ENCODE measurements around the gene C7orf57. TPM values are rescaled to one million over a fixed set of nuclear protein-coding genes. Genes with fewer than 3 reads are reported as not detected.

C7orf57 gene
- total and polyA plus RNA-seq, 10 of the 15 experiments (the other 5 are each of a cell fraction or from before 2014, with no cell fraction given): 0.04 to 0.21 (median 0.10) TPM; not detected in 5

DNA sequence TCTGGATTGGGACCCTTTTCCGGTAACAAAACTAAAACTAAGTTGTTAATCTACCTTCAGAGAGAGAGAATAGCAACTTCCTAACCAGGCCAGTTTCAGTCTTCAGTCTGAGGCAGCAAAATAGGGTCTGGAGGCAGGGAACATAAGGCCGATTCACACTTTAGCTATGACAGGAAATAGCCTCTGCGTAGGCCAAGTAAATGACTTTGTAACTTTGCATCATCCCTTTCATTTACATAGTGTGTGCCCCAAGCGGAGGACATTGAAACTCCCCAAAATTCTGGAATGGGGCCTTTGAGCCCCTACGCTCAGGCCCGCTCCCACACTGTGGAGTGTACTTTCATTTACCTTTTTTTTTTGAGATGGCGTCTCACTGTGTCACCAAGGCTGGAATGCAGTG lies 52.0 kb downstream of the C7orf57 start (continued):
- TF ChIP-seq MEF2B (IDR thresholded peaks at IDR 0.05; ENCODE audit: partially characterized antibody, poor library complexity, severe bottlenecking) (peak; percentile 24), PML (IDR thresholded peaks at IDR 0.05; ENCODE audit: low read length) (no peak), IKZF2 (IDR thresholded peaks at IDR 0.05) (peak; percentile 39 to 63; a peak in 3 of 4 replicates), KAT2A (conservative IDR thresholded peaks at IDR 0.05; ENCODE audit: control insufficient read depth, low read depth, low read length) (no peak), BACH1 (IDR thresholded peaks at IDR 0.05; ENCODE audit: borderline replicate concordance) (peak; percentile 72; the same call in 1 of the 2 replicates), EED (IDR thresholded peaks at IDR 0.05; ENCODE audit: low read depth) (0 out of 2 replicates have a peak, but pooled peaks have one; percentile 36)
- TF ChIP-seq, protein P1, sequence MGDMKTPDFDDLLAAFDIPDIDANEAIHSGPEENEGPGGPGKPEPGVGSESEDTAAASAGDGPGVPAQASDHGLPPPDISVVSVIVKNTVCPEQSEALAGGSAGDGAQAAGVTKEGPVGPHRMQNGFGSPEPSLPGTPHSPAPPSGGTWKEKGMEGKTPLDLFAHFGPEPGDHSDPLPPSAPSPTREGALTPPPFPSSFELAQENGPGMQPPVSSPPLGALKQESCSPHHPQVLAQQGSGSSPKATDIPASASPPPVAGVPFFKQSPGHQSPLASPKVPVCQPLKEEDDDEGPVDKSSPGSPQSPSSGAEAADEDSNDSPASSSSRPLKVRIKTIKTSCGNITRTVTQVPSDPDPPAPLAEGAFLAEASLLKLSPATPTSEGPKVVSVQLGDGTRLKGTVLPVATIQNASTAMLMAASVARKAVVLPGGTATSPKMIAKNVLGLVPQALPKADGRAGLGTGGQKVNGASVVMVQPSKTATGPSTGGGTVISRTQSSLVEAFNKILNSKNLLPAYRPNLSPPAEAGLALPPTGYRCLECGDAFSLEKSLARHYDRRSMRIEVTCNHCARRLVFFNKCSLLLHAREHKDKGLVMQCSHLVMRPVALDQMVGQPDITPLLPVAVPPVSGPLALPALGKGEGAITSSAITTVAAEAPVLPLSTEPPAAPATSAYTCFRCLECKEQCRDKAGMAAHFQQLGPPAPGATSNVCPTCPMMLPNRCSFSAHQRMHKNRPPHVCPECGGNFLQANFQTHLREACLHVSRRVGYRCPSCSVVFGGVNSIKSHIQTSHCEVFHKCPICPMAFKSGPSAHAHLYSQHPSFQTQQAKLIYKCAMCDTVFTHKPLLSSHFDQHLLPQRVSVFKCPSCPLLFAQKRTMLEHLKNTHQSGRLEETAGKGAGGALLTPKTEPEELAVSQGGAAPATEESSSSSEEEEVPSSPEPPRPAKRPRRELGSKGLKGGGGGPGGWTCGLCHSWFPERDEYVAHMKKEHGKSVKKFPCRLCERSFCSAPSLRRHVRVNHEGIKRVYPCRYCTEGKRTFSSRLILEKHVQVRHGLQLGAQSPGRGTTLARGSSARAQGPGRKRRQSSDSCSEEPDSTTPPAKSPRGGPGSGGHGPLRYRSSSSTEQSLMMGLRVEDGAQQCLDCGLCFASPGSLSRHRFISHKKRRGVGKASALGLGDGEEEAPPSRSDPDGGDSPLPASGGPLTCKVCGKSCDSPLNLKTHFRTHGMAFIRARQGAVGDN (IDR thresholded peaks at IDR 0.05): no peak

DNA sequence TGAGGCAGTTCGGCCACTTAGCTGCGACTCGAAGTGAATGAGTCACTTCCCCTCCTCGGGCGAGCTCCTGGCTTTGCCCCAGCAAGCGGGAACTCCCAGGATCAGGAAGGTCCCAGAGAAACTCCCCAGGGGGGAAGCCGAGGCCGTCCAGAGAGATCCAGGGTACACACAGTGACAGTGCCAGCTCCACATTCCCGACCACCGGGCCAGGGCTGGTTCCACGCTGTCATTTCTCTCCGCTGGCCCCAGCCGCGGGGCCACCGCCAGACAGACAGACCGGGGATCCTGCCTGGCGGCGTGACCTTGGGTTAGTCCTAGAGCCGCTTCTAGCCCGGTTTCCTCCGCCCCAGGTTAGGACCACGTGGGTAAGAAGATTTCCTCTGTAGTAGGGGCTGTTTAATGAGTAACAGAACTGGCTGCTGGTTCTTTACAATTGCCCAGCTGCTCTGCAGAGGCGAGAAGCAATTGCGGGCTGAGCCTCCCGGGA lies 53.3 kb downstream of the C7orf57 start:
- intact Hi-C loops (cut with micrococcal nuclease; ENCODE audit: unreplicated experiment): loop anchor here (2.0 kb wide), 2 partner anchors 110 to 170 kb away; partner anchors contain the start of gene HUS1
- WGBS (ENCODE audit: insufficient coverage, insufficient replicate concordance, low lambda C conversion rate, missing lambda C conversion rate): 0% methylated on average over 23 of the region's 25 CpGs
- H2AFZ ChIP-seq (ENCODE audit: control insufficient read depth, low read depth, low read length): peak overlapping the region; percentile 82
- no peaks in the 10 kb centered on the region; a peak in 1 of 4 replicates for H3K27me3 ChIP-seq (replicated peaks in 1 of 2; ENCODE audit: control insufficient read depth in 2 of 2, insufficient read depth in 2 of 2, low read length in 1 of 2)
- no peaks in the 10 kb centered on the region for H3K79me2 ChIP-seq (ENCODE audit: control insufficient read depth, insufficient read depth, low read length)
- H3K27ac ChIP-seq (ENCODE audit: control insufficient read depth, insufficient read depth): peak overlapping the region; percentile 89
- peak overlapping the region; percentile 77 for H3K4me2 ChIP-seq (ENCODE audit: control insufficient read depth, insufficient read depth)
- H3K9ac ChIP-seq (ENCODE audit: control insufficient read depth, insufficient read depth, low read length): peak overlapping the region; percentile 87
- H3K36me3 ChIP-seq (ENCODE audit: control insufficient read depth in 2 of 2, insufficient read depth in 2 of 2, low read length in 1 of 2): no peaks in the 10 kb centered on the region
- H3K9me3 ChIP-seq (replicated peaks; ENCODE audit: control insufficient read depth, insufficient read depth, low read length): no peaks in the 10 kb centered on the region; the same call in 2 of the 3 replicates
- SMC1A ChIA-PET (ENCODE audit: uncharacterized antibody, unreplicated experiment): interaction anchor here (0.8 kb wide), 1 partner anchor 18 kb away, joined by 3 read pairs; no protein-coding TSS in a partner anchor
- H3K4me1 ChIP-seq (ENCODE audit: control insufficient read depth, insufficient read depth, low read length): peaks cover 38% of the 10 kb centered on the region
- POLR2A ChIA-PET: interaction anchor here (1.3 kb wide), 1 partner anchor 97 kb away, joined by 5 read pairs; no protein-coding TSS in a partner anchor
- RAD21 ChIA-PET (ENCODE audit: unreplicated experiment): interaction anchor here (0.8 to 1.7 kb wide), 3 partner anchors 97 to 166 kb away, joined by 3 to 6 read pairs (median 3); no protein-coding TSS in a partner anchor
- CTCF ChIA-PET: interaction anchor here (1.0 to 10.7 kb wide), 4 partner anchors 16 to 100 kb away, joined by 3 to 56 read pairs (median 7); no protein-coding TSS in a partner anchor
- H4K20me1 ChIP-seq (ENCODE audit: control insufficient read depth, insufficient read depth): no peaks in the 10 kb centered on the region
- peak overlapping the region; percentile 73 for H3K4me3 ChIP-seq
- peak; percentile 76 for ATAC-seq
- in situ Hi-C loops (cut with MboI): no loop called here
- BruUV-seq (replicated peaks): TSS peak; percentile 90
- FAIRE-seq: peak; percentile 84
- DNase-seq (ENCODE audit: low read depth, low spot score): peak; percentile 76
- TF ChIP-seq NBN (IDR thresholded peaks at IDR 0.05): peak; percentile 84
- TF ChIP-seq STAT1 (conservative IDR thresholded peaks at IDR 0.05): 0 out of 2 replicates have a peak, but pooled peaks have one; percentile 63
- TF ChIP-seq SREBF2 (IDR thresholded peaks at IDR 0.05; ENCODE audit: low read length): no peak
- 0 out of 2 replicates have a peak, but pooled peaks have one; percentile 5 for TF ChIP-seq ZNF207 (IDR thresholded peaks at IDR 0.05; ENCODE audit: borderline replicate concordance)
- TF ChIP-seq, protein P2, sequence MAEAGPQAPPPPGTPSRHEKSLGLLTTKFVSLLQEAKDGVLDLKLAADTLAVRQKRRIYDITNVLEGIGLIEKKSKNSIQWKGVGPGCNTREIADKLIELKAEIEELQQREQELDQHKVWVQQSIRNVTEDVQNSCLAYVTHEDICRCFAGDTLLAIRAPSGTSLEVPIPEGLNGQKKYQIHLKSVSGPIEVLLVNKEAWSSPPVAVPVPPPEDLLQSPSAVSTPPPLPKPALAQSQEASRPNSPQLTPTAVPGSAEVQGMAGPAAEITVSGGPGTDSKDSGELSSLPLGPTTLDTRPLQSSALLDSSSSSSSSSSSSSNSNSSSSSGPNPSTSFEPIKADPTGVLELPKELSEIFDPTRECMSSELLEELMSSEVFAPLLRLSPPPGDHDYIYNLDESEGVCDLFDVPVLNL (IDR thresholded peaks at IDR 0.05; ENCODE audit: low read depth, low read length): no peak
- no peak for TF ChIP-seq NR2C2 (IDR thresholded peaks at IDR 0.05; ENCODE audit: borderline replicate concordance, control insufficient read depth, insufficient read length, low read depth)
- TF ChIP-seq FOS (IDR thresholded peaks at IDR 0.05; ENCODE audit: borderline replicate concordance, extremely low read depth, insufficient read length): no peak
- TF ChIP-seq, protein P3, sequence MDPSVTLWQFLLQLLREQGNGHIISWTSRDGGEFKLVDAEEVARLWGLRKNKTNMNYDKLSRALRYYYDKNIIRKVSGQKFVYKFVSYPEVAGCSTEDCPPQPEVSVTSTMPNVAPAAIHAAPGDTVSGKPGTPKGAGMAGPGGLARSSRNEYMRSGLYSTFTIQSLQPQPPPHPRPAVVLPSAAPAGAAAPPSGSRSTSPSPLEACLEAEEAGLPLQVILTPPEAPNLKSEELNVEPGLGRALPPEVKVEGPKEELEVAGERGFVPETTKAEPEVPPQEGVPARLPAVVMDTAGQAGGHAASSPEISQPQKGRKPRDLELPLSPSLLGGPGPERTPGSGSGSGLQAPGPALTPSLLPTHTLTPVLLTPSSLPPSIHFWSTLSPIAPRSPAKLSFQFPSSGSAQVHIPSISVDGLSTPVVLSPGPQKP (IDR thresholded peaks at IDR 0.05; ENCODE audit: low read depth, low read length): no peak
- peak; percentile 52; the same call in 1 of the 2 replicates for TF ChIP-seq RB1 (IDR thresholded peaks at IDR 0.05; ENCODE audit: borderline replicate concordance)
- peak; percentile 18 for TF ChIP-seq SP1 (IDR thresholded peaks at IDR 0.05; ENCODE audit: low read depth, low read length)
- TF ChIP-seq BCL11A (IDR thresholded peaks at IDR 0.05; ENCODE audit: low read depth, low read length): no peak
